NCI-H1105 treated with DMSO at 0.1 percent for 48 hours (cell line): Measurements from ENCODE around the gene RLN2.
"Not testable (repeated sequence)": the region's sequence is repeated elsewhere in the genome, so short reads cannot be mapped to it uniquely, and the experiment has no call there.

Experiments used
- DNase-seq: peaks from one replicate; lab custom pipeline; 2025; lab: John Stamatoyannopoulos, UW

The RLN2 gene

GRCh38 chr9:5303840-5304795, at the start of gene RLN2:
TSS of gene RLN2 (minus strand) at chr9:5304716. CDS start at chr9:5304580, 136 bp downstream.
- peak; percentile 14 for DNase-seq

DNA sequence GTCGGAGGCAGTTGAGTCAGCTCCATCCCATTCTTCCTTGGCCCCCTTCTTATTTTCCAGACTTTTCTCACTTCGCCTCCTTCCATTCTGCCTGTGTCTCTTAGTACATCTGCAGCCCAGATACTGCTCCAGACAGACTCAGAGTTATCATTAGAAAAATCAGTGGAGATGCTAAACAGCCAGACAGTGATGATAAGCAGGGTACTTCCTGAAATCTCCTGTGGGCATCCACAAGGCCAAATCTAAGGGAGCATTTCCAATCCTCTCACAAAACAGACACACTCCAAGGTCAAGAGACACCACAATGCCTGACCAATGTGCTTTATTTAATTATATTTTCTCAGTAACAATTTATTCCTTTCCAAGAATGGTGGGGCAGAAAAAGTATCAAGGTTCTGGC, 49.7 kb upstream of the RLN2 start:
- no peak for DNase-seq

GRCh38 chr9:5352637-5353248, 48.2 kb upstream of the RLN2 start:
- no peak for DNase-seq

DNA sequence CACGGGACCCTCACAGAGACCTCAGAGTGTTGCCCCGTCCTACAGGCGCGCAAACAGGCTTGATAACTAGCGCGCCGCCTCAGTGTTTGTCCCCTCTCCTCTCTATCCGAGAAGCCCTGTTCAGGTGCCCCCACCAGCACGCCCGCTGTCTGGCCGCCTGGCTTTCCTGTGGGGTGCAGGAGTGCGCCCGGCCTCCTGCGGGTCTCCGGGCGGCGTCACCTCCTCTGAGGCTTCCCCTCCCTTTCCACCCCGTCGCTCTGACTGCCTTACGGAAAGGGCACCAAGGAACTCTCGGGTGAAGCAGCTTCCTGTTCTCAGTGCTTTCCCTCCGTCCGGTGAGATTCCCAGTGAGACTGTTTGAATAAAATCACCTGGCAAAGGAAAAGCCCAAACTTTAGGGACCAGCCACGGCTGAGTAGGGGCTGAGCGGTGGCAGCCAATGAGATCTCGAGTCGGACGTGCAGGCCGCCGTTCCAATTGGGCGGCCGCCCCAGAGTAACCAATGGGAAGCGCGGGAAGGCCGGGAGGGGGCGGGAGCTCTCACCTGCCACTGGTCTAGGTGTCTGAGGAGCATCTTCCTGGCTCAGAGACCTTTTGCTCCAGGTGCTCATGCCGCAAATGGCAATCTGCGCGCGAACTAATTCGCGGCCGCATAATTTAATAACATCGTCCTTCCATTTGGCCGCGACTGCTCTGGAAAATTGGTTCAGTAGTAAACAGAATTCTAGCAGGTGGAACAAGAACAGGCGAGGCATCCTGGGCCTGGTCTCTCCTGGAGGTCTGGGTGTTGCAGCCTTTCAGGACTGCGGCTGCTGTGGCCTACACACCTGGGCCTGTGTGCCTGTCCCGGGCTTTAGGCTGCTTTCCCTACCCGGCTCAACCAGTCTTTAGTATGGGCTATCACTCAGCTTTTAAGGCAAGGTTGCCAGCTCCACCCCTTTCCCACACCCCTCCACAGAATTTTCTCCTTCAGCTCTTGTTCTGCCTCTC, 34.8 kb upstream of the RLN2 start, which contains the start of gene RLN1:
RLN1 (minus strand) TSS at position 885 of the 990 bp plus-strand sequence; CDS start at position 755, 130 bp downstream.
- not testable (repeated sequence) for DNase-seq

GRCh38 chr9:5336688-5337087, 32.2 kb upstream of the RLN2 start:
- DNase-seq = no peak

- DNase-seq = not testable (repeated sequence)
Observed at GRCh38 chr9:5331276-5331675, 26.8 kb upstream of the RLN2 start.

GRCh38 chr9:5326893-5327548, 22.5 kb upstream of the RLN2 start:
- DNase-seq = peak; percentile 18

GRCh38 chr9:5326187-5326586, 21.7 kb upstream of the RLN2 start:
- no peak for DNase-seq

DNA sequence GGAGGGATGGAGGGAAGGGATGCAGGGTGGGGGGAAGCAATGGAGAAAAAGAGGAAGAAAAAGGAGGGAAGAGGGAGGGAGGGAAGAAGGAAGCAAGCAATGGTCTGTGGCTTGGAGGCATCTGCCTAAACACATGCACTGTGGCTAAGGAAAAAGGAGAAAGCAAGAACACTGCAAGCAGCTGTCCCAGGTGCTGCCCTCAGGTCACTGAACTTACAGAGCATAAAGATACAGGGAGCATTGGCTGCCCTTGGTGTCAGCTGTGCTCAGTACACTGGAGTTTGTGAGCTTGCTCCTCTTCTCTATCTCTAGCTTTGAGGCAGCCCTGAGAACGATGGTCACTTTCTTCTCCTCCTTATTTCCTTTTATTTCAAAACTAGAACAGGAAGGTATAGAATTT, 17.1 kb upstream of the RLN2 start:
- not testable (repeated sequence) for DNase-seq

DNA sequence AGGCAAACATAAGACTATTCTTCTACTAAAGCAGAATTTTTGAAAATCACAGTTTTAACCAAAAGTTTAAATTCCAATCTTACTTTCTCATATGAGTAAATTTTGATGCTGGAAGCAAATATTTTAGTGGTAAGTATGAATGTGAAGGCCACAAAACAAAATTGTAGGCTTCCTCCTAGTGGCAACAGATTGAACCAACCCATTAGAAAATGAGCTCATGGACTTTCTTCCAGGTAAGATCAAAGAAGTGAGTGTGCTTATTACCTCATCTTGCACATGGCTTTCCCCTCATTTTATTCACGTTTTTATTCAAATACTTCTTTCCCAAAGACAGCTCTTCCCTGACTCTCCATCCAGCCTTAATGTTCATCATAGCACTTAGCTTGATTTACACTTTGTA, 16.5 kb upstream of the RLN2 start:
- no peak for DNase-seq

DNA sequence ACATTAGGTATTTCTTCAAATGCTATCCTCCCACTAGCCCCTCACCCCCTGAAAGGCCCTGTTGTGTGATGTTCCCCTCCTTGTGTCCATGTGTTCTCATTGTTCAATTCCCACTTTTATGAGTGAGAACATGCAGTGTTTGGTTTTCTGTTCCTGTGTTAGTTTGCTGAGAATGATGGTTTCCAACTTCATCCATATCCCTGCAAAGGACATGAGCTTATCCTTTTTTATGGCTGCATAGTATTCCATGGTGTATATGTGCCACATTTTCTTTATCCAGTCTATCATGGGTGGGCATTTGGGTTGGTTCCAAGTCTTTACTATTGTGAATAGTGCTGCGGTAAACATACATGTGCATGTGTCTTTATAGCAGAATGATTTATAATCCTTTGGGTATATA, 11.9 kb upstream of the RLN2 start:
- DNase-seq = not testable (repeated sequence)

DNA sequence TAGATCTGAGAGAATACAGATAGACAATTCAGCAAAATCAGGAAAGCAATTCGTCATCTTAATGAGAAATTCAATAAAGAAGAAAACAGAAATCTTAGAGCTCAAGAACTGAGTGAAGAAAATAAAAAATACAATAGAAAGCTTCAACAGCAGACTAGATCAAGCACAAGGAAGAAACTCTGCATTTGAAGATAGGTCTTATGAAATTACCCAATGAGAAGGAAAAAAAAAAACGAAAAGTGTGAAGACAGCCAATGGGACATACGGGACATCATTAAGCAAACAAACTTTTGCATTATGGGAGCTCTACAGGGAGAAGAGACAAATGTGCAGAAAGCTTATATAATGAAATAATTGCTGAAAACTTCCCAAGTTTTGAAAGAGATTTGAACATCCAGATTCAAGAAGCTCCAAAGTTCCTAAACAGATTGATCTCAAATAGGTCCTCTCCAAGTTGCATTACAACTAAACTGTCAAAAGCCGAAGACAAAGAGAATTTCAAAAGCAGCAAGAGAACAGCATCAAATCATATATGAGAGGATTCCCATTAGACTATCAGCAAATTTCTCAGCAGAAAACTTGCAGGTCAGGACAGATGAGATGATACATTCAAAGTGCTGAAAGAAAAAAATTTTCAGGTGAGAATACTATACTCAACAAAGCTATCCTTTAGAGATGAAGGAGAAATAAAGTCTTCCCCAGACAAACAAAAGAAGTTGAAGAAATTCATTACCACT, 10.8 kb upstream of the RLN2 start:
- DNase-seq = no peak

DNA sequence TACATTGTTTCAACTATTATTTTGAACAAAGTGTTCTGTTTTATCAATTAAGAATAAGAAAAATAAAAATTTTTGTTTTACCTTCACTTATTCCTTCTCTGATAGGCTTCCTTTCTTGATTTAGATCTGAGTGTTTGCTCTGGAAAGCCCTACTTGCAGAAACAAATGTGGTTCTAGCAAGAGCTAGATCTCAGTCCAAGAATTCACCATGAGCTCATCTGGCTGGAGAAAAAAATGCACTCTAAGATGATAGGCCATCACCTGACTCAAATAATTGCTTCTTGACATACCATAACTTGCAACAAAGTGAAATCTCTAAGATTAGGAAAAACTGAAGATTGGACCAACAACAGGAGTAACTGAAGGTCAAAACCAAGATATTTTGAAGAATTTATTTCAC, 6.3 kb upstream of the RLN2 start:
- no peak for DNase-seq

DNA sequence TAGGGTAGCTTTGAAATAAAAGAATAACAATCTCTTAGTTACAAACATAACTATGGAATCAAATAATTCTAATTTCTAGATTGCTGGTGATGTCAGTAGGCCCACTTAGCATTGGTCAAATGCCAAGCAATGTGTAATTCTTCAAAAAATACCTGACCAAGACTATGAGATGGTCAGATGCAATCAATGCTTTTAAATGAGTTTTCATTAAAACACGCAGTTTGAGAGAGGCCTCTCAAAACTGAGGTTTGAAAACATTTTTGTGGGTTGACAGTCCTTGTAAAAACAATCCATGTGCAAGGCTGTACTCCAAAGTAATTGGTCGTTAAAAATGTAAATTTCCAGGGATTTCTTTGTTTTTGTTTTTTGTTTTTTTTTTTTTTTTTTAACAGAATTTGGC, 1.2 kb upstream of the RLN2 start:
- no peak for DNase-seq

- DNase-seq = no peak
Observed at GRCh38 chr9:5301544-5301943, 3.0 kb downstream of the RLN2 start.

DNA sequence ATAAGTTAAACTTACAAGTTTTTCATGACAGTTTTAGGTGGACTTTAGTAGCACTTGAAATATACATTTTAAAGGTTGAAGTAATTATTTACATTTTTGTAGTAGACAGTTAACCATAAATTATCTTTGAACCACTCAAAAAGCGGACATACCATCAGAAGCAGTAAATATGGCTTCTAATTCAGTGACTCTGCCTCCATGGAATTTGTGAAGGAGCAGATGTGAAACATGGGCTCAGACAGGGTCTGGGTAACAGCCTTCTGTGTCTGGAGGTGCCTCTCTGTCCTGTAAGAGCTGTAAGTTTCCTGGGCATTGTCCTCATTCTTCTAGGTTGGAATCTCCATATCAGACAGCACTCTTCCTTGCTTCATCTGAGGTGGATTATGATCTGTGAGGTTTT, 12.4 kb downstream of the RLN2 start:
- DNase-seq = no peak

DNA sequence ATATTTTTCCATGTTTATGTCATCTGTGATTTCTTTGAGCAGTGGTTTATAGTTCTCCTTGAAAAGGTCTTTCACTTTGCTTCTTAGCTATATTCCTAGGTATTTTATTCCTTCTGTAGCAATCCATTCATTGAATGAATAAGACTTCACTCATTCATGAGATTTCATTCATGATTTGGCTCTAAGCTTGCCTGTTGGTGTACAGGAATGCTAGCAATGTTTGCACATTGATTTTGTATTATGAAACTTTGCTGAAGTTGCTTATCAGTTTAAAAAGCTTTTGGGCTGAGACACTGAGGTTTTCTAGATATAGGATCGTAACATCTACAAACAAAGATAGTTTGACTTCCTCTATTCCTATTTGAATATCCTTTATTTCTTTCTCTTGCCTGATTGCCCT, 15.9 kb downstream of the RLN2 start:
- no peak for DNase-seq

DNA sequence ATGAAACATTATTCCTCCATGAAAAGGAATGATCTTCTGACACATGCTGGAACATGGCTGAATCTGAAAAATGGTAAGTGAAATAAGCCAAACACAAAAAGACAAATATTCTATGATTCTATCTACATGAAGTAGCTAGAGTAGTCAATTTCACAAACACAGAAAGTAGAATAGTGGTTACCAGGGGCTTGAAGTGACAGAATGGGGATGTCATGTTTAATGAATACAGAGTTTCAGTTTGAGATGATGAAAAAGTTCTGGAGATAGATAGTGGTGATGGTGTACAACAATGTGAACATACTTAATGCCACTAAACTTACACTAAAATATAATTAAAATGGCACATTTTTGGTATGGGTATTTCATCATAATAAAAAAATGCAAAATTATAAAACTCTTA, 18.3 kb downstream of the RLN2 start:
- no peak for DNase-seq

DNA sequence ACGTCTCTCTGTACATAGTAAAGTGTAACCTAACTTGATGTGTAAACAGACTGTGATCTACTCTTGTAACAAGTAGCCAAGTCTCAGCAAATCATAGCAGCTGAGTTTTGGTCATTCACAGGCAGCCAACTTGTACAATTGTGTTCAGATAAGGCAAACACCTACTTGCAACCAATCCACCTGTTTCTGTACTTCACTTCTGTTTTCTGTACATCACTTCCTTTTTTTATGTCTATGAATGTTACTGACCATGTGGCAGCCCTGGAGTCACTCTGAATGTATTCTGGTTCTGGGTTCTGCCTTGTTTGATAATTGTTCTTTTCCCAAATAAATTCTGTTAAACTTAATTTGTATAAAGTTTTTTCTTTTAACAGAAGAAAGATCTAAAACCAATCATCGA, 26.0 kb downstream of the RLN2 start:
- no peak for DNase-seq

GRCh38 chr9:5274770-5275169, 29.7 kb downstream of the RLN2 start:
- DNase-seq = no peak

- no peak for DNase-seq
Observed at GRCh38 chr9:5269249-5269715, 35.2 kb downstream of the RLN2 start.
